HepG2 (cell line): ENCODE results near the gene CCNYL1. TPM values are rescaled to one million over a fixed set of nuclear protein-coding genes. Genes with fewer than 3 reads are reported as not detected.
A peak's percentile ranks its signal among the peaks of the same experiment; 100 is the strongest.

Experiments used
- AGO1 ChIP-seq: fragments of 200-400 bp; formaldehyde crosslinking; IDR thresholded peaks from 2 replicates; pipeline ENCODE4 v1.6.1; 2017; ENCODE audit warnings: mild to moderate bottlenecking, low read depth, low read length, moderate library complexity; ENCODE audit not compliant: poor library complexity, severe bottlenecking
- DBP ChIP-seq: sonication (generic); formaldehyde crosslinking; IDR thresholded peaks from 2 replicates; pipeline ENCODE4 v1.4.0; 2020; ENCODE audit warnings: missing genetic modification reagents; ENCODE audit errors: not compliant biosample characterization
- FOXC1 ChIP-seq: sonication (generic); formaldehyde crosslinking; IDR thresholded peaks from 2 replicates; pipeline ENCODE4 v1.8.0; 2022; ENCODE audit warnings: mild to moderate bottlenecking, missing genetic modification reagents, borderline replicate concordance
- ISL2 ChIP-seq: sonication (generic); formaldehyde crosslinking; IDR thresholded peaks from 2 replicates; pipeline ENCODE4 v1.5.0; 2020; ENCODE audit warnings: missing genetic modification reagents
- KDM5B ChIP-seq: sonication (generic); formaldehyde crosslinking; IDR thresholded peaks from 2 replicates; pipeline ENCODE4 v1.4.0; 2020; ENCODE audit warnings: missing genetic modification reagents, mild to moderate bottlenecking, borderline replicate concordance
- LBX2 ChIP-seq: sonication (generic); formaldehyde crosslinking; IDR thresholded peaks from 2 replicates; pipeline ENCODE4 v1.5.0; 2020; ENCODE audit warnings: missing genetic modification reagents, mild to moderate bottlenecking, borderline replicate concordance
- RARG ChIP-seq: sonication (generic); formaldehyde crosslinking; IDR thresholded peaks from 2 replicates; pipeline ENCODE4 v1.4.0; 2020; ENCODE audit warnings: low read depth, mild to moderate bottlenecking, missing genetic modification reagents
- RFXANK ChIP-seq: IDR thresholded peaks from 2 replicates; pipeline ENCODE4 v1.6.1; 2016
- RORA ChIP-seq: sonication (generic); formaldehyde crosslinking; IDR thresholded peaks from 2 replicates; pipeline ENCODE4 v1.5.0; 2020; ENCODE audit warnings: mild to moderate bottlenecking, missing genetic modification reagents, moderate library complexity
- SP4 ChIP-seq: sonication (generic); formaldehyde crosslinking; IDR thresholded peaks from 2 replicates; pipeline ENCODE4 v1.8.1; 2023; ENCODE audit warnings: mild to moderate bottlenecking, missing genetic modification reagents
- STAT6 ChIP-seq: sonication (generic); formaldehyde crosslinking; IDR thresholded peaks from 2 replicates; pipeline ENCODE4 v1.4.0; 2020; ENCODE audit warnings: missing genetic modification reagents, mild to moderate bottlenecking, borderline replicate concordance
- ZFAT ChIP-seq: sonication (generic); formaldehyde crosslinking; conservative IDR thresholded peaks from 2 replicates; pipeline ENCODE4 v1.8.1; 2023; ENCODE audit warnings: missing genetic modification reagents, inconsistent platforms
- ZMYM4 ChIP-seq: sonication (generic); formaldehyde crosslinking; IDR thresholded peaks from 2 replicates; pipeline ENCODE4 v1.8.1; 2023; ENCODE audit warnings: mild to moderate bottlenecking, missing genetic modification reagents
- ZNF24 ChIP-seq: fragments of 450-650 bp; IDR thresholded peaks from 2 replicates; pipeline ENCODE4 v1.6.1; 2017; ENCODE audit warnings: antibody characterized with exemption, mild to moderate bottlenecking
- ZNF274 ChIP-seq: sonication (generic); formaldehyde crosslinking; IDR thresholded peaks from 2 replicates; pipeline ENCODE4 v1.5.1; 2020; ENCODE audit warnings: mild to moderate bottlenecking, missing genetic modification reagents
- ZNF317 ChIP-seq: sonication (generic); formaldehyde crosslinking; IDR thresholded peaks from 2 replicates; pipeline ENCODE4 v1.5.0; 2020; ENCODE audit warnings: mild to moderate bottlenecking, missing genetic modification reagents
- ZNF33A ChIP-seq: sonication (generic); formaldehyde crosslinking; IDR thresholded peaks from 2 replicates; pipeline ENCODE4 v1.5.1; 2020; ENCODE audit warnings: missing genetic modification reagents, mild to moderate bottlenecking, moderate library complexity, borderline replicate concordance
- ZNF451 ChIP-seq: sonication (generic); formaldehyde crosslinking; IDR thresholded peaks from 2 replicates; pipeline ENCODE4 v1.5.0; 2020; ENCODE audit warnings: mild to moderate bottlenecking, missing genetic modification reagents
- ZNF460 ChIP-seq: sonication (generic); formaldehyde crosslinking; IDR thresholded peaks from 2 replicates; pipeline ENCODE4 v1.5.1; 2020; ENCODE audit warnings: missing genetic modification reagents, mild to moderate bottlenecking, borderline replicate concordance
- ZNF563 ChIP-seq: sonication (generic); formaldehyde crosslinking; IDR thresholded peaks from 2 replicates; pipeline ENCODE4 v1.8.0; 2022; ENCODE audit warnings: mild to moderate bottlenecking, moderate library complexity, missing genetic modification reagents
- ZNF567 ChIP-seq: sonication (generic); formaldehyde crosslinking; IDR thresholded peaks from 2 replicates; pipeline ENCODE4 v1.8.1; 2023; ENCODE audit warnings: mild to moderate bottlenecking, missing genetic modification reagents, borderline replicate concordance
- ZNF83 ChIP-seq: sonication (generic); formaldehyde crosslinking; IDR thresholded peaks from 2 replicates; pipeline ENCODE4 v1.4.0; 2020; ENCODE audit warnings: missing genetic modification reagents, mild to moderate bottlenecking, borderline replicate concordance
- polyA plus RNA-seq, 8 experiments: library from polyadenylated mRNA; depleted of rRNA in 3 of 8; stranded (reverse) in 7 of 8; unstranded in 1 of 8; fragments of >200 nt; fragmentation: Illumina TruSeq in 4 of 8; extraction: Trizol in 4 of 8; gene quantifications; 2 replicates each; pipeline versions ENCODE4 v1.2.1 to v1.2.3, GENCODE V29; 2011 to 2016; ENCODE audit warnings: low read depth in 4 of 8, missing spikeins in 1 of 8, mixed read lengths in 1 of 8; ENCODE audit not compliant: insufficient read depth in 1 of 8
- total RNA-seq, 5 experiments: library from RNA; depleted of rRNA; stranded (reverse); fragments of >200 nt; fragmentation: Illumina TruSeq; extraction: Trizol; gene quantifications; 2 replicates each; pipeline ENCODE4 v1.2.3, GENCODE V29; 2016; ENCODE audit warnings: low read depth in 1 of 5
- TF ChIP-seq, protein P1 (sequence below): sonication (generic); formaldehyde crosslinking; IDR thresholded peaks from 2 replicates; pipeline ENCODE4 v1.9.0; 2021; ENCODE audit warnings: missing genetic modification reagents, mild to moderate bottlenecking, borderline replicate concordance

The CCNYL1 gene
- total and polyA plus RNA-seq, 2 of the 13 experiments (the other 11 are each of a cell fraction or from before 2014, with no cell fraction given) = 12.5 to 16.2 TPM

DNA sequence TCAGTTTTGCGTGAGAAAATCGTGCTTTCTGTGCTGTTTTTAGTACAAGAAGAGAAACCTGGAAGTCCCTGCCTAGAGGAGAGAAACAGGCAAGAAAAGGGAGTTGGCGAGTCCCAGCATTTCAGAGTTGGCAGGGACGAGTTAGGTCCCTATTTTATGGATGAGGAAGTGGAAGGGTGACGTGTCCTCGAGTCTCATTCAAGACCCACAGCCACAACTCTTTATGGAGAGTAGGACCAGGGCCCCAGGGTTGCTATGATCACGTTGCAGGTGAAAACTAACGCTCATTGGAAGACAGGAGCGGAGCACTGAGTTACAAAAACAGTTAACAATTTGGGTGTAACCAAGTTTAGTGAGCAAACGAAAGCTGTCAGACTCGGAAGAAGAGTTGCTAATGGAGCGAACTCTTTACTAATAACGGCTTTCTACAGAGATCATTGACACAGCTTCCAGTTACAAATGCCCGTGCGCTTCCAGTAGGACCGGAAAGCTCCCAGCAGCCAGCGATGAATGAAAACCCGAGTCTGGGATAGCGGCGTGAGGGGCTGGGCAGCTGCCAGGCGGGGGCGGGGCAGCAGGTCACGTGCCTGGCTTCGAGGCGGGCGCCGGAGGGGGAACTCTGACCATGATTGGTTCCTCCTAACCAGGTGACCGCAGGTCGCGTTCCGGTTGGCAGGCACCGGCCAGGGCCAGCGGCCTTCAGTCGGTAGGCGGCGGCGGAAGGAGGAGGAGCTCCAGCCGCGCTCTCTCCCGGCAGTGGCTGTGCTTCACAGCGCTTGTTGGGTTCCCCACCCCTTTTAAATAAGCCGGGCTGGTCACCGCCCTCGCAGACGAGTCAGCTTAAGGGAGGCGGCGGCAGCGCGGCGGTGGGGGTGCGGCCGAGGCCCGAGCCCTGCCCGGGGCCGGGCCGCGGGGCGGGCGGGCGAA, at the start of gene CCNYL1 (continued):
- TF ChIP-seq ZNF460 (CRISPR knock-in tag) (peak; percentile 61; the same call in 1 of the 2 replicates), ZNF567 (peak; percentile 78), KDM5B (CRISPR knock-in tag) (peak; percentile 20; the same call in 1 of the 2 replicates), RORA (0 out of 2 replicates have a peak, but pooled peaks have one; percentile 8), AGO1 (no peak), DBP (CRISPR knock-in tag) (no peak), ZNF274 (CRISPR knock-in tag) (peak; percentile 49; the same call in 1 of the 2 replicates), ZFAT (no peak), ZNF24 (no peak), ZNF563 (CRISPR knock-in tag) (no peak), RFXANK (peak; percentile 66; the same call in 1 of the 2 replicates), ISL2 (CRISPR knock-in tag) (peak; percentile 32; the same call in 1 of the 2 replicates), SP4 (peak; percentile 94), ZNF317 (CRISPR knock-in tag) (0 out of 2 replicates have a peak, but pooled peaks have one; percentile 41), RARG (CRISPR knock-in tag) (no peak), STAT6 (CRISPR knock-in tag) (0 out of 2 replicates have a peak, but pooled peaks have one; percentile 89), ZNF83 (CRISPR knock-in tag) (0 out of 2 replicates have a peak, but pooled peaks have one; percentile 36), ZNF451 (CRISPR knock-in tag) (no peak; the same call in 1 of the 2 replicates), FOXC1 (no peak), ZNF33A (CRISPR knock-in tag) (peak; percentile 57; the same call in 1 of the 2 replicates), LBX2 (CRISPR knock-in tag) (0 out of 2 replicates have a peak, but pooled peaks have one; percentile 67), ZMYM4 (CRISPR knock-in tag) (peak; percentile 93)
- TF ChIP-seq, protein P1, sequence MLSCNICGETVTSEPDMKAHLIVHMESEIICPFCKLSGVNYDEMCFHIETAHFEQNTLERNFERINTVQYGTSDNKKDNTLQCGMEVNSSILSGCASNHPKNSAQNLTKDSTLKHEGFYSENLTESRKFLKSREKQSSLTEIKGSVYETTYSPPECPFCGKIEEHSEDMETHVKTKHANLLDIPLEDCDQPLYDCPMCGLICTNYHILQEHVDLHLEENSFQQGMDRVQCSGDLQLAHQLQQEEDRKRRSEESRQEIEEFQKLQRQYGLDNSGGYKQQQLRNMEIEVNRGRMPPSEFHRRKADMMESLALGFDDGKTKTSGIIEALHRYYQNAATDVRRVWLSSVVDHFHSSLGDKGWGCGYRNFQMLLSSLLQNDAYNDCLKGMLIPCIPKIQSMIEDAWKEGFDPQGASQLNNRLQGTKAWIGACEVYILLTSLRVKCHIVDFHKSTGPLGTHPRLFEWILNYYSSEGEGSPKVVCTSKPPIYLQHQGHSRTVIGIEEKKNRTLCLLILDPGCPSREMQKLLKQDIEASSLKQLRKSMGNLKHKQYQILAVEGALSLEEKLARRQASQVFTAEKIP = no peak
